ENCODE data around the gene PTOV1. TPM values are rescaled to one million over a fixed set of nuclear protein-coding genes. Genes with fewer than 3 reads are reported as not detected.

Gene PTOV1
- 88.0 and 137 TPM in 2 replicates for total RNA-seq

DNA sequence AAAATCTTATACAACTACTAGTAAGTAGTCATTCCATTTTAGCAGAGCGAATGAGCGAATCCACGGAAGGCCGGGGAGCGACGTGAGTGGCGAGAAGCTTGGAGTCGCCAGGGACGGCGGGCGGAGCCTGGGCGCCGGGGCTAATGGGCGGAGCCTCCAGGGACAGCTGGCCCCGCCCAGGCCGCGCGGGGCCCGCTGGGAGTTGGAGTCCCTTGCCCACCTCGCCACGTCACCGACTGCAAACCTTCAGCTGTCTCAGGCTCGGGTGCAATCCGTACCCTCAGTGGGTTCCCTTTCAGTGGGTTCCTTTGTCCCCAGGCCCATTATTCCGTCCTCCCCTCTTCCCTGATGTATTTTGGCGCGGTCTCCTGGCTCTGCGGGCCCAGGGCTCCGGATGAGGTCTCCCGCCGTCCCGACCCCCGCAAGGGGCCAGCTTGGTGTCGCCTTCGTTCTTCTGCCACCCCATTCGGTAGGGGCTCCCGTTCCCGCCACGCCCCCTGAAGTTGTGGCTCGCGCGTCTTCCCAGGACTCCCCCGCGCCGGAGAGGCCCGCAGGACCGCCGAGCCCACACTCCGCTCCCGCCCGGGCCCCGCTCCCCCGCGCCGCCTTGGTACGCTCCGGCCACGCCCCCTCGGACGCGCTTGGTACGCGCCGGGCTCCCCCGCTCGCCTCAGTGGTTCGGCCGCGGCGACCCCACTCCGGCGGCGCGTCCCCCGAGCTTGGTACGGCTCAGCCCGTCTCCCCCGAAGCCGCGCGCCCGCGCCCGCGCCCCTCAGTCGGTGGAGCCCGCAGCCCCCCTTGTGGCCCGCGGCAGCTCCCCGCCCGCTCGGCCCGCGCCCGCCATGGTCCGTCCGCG is at the start of gene PTOV1:
Gene PTOV1, plus strand, starts transcription at position 673 of the 856 bp plus-strand sequence.
- DNase-seq (ENCODE audit: extremely low read depth, low read depth, low spot score): no peak

DNA sequence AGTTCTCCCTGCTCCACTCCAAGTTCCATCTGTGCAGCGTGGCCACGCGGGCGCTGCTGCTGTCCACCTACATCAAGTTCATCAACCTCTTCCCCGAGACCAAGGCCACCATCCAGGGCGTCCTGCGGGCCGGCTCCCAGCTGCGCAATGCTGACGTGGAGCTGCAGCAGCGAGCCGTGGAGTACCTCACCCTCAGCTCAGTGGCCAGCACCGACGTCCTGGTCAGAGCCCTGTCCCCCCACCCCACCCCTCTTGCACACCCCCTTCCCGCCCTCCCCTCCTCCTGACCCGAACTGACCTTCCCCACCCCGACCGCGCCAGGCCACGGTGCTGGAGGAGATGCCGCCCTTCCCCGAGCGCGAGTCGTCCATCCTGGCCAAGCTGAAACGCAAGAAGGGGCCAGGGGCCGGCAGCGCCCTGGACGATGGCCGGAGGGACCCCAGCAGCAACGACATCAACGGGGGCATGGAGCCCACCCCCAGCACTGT is 49.5 kb upstream of the PTOV1 start:
- no peak for DNase-seq (ENCODE audit: extremely low read depth, low read depth, low spot score)

DNA sequence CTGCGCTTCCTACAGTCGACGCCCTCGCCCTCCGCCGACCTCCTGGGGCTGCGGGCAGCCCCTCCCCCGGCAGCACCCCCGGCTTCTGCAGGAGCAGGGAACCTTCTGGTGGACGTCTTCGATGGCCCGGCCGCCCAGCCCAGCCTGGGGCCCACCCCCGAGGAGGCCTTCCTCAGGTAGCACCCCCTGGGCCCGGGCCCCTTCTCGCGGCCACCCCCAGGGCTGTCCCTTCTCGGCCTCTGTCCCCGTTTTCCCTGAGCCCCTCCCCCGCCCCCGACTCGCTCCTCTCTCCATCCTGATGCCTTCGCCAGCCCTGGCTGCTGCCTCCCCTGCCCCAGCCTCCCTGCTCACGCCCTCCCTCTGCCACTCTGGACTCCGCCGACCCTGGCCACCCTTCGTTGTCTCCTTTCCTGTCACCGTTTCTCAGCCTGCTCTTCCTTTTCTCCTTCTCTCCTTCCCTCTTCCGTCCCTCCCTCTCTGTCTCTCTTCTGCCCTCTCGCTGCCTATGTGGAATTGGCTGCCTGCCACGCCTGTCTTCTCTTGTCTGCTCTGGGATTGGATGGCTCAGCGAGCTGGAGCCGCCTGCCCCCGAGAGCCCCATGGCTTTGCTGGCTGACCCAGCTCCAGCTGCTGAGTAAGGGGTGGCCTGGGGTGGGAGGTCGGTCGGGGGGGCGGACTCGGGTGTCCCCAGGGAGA is 48.8 kb upstream of the PTOV1 start:
- DNase-seq (ENCODE audit: extremely low read depth, low read depth, low spot score): no peak

DNA sequence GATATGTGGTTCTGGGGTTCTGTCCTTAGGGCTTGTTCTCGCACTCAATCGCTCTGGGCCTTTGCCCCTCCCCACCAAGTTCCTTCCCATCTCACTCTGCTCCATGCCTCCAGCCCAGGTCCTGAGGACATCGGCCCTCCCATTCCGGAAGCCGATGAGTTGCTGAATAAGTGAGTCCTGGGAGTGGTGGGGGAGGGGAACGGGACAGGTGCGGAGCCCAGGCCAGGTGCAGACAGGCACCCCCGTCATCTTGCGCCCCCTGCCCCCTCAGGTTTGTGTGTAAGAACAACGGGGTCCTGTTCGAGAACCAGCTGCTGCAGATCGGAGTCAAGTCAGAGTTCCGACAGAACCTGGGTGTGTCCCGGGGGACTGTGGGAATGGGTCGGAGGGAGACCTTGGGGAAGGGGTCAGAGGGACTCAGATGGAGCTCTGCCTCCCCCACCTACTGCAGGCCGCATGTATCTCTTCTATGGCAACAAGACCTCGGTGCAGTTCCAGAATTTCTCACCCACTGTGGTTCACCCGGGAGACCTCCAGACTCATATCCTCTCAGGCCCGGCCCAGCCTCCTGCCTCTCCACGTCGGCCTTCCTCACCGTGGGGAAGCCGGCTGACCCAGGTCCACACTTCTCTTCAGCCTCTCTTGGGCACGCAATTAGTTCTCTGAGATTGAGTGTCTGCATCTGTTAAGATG is 48.0 kb upstream of the PTOV1 start:
- no peak for DNase-seq (ENCODE audit: extremely low read depth, low read depth, low spot score)

DNA sequence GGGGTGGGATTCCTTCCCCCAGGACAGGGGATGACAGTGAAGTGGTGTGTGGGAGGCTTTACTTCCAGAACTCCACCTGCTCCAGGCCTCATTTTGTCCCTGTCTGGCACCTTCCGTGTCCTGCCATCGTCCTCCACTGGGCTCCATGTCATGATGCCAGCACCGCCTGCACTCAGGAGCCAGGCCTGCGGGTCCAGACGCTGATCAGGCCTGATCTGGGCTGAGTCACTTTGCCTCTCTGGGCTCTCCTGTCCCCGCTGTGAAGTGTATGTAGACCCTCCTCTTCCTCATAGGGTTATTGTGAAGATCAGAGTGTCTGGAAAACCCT is 47.5 kb upstream of the PTOV1 start:
- DNase-seq (ENCODE audit: extremely low read depth, low read depth, low spot score): no peak

DNA sequence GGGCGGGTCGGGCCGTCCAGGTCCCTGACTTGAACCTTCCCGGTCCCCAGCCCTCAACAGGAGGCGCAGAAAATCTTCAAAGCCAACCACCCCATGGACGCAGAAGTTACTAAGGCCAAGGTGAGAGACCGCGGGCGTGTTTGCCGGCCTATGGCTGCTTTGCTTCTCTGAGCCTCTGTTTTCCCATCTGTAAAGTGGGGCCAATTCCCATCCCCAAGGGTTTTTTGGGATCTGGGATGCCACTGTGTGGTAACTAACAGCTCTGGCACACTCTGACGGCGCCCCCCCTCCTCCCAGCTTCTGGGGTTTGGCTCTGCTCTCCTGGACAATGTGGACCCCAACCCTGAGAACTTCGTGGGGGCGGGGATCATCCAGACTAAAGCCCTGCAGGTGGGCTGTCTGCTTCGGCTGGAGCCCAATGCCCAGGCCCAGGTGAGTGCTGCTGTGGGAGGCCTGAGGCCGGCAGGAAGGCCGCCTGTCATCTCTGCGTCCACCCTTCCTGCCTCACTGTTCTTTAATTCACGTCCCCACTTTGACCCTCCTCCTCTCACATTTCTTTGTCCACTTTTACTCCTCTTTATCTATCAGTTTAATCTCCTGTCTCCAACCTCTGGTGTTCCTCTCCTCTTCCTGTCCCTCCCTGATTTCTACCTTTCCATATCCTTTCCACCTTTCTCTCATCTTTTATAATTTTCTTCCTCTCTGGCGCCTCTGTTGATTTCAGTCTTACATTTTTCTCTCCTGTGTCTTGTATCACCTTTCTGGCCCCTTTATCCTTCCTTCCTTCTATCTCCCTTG is 44.9 kb upstream of the PTOV1 start:
- DNase-seq (ENCODE audit: extremely low read depth, low read depth, low spot score): no peak

DNA sequence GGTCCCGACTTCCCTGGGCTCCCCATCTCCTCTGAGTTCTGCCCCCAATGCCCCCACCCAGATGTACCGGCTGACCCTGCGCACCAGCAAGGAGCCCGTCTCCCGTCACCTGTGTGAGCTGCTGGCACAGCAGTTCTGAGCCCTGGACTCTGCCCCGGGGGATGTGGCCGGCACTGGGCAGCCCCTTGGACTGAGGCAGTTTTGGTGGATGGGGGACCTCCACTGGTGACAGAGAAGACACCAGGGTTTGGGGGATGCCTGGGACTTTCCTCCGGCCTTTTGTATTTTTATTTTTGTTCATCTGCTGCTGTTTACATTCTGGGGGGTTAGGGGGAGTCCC is 44.4 kb upstream of the PTOV1 start:
- no peak for DNase-seq (ENCODE audit: extremely low read depth, low read depth, low spot score)

DNA sequence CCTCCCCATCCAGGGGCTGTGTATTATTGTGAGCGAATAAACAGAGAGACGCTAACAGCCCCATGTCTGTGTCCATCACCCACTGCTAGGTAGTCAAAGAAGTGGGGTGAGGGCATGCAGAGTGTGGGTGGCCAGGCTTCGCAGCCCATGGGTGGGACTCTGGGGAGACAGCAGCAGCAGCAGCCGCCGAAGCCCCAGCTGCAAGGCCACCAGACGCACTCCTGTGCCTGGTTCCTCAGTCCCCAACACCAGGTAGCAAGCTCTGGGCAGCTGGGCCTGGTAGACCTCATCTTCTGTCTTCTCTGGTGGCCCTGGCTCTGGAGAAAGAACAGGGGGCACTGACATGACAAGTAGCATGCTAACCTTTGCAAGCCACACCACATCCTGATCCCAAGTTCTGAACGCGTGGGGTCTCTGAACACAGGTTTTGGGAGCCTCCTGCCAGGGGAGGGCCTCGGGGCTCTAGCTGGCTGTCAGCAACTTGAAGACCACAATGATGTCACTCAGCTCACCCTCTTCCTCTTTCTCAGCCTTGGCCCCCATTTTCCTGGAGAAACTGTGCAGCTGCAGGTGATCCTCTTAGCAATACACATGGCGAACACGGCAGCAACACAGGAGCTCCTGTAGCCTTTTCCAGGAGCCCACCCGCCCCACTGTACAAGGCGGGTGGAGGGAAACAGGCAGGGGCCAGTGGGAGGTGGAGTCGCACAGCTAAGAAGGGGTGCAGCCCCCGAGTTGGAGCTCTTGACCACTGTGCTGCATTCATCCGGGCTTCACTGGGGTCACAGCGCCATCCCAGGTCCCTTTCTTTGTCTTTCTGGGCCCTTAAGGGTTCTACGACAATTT is 43.7 kb upstream of the PTOV1 start:
- no peak for DNase-seq (ENCODE audit: extremely low read depth, low read depth, low spot score)

DNA sequence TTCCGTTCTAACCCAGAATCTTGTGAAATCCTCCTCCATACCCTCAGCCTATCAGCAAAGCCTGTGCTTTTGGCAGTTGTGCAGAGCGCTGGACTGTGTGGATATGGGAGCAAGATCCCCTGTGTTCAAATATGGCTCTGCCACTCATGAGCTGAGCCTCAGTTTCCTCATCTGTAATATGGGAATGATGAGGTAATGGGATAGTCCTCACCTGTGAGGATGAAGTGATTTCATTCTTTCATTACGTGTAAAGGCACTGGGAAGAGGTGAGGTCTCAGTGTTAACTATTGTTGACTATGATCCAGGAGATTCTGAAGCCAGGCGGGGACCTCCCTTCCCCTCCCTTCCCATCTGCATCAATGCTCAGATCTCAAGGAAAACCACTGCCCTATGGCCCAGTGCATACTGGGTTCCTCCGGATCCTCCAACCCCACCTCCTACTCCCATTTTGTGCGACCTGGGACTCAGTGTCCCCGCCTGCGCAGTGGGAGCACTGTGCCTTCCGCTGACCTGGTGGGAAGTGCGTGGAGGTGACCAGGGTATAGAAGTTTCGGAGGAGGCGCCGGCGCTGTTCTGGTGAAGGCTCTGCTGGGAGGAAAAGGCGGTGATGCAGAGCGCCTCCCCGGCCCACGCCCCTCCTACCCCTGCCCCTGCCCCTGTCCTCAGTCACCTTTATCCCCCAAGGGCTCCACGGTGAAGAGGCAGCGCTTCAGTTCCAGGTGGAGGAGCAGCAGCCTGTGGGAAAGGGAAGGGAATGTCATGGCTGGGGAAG is 42.9 kb upstream of the PTOV1 start:
- no peak for DNase-seq (ENCODE audit: extremely low read depth, low read depth, low spot score)

DNA sequence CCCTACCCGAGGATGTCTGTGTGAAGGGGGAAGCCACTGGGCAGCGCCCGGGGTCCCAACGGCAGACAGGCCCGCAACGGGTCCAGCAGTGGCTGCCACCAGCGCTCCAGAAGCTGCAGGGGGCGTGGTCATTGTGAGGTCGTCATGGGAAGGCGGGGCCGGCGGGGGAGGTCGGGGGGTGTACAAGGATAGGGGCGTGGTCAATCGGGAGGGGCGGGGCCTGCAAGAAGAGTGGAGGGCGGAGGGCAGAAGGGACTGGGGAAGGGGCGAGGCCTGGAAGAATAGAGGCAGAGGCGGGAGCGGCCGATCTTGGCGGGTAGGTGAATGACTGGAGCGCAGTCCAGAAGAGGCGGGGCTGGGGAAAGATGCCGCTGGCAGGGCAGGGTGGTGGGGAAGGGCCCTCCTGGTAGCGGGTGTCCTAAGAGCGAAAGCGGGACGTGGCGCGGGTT is 42.2 kb upstream of the PTOV1 start:
- no peak for DNase-seq (ENCODE audit: extremely low read depth, low read depth, low spot score)

DNA sequence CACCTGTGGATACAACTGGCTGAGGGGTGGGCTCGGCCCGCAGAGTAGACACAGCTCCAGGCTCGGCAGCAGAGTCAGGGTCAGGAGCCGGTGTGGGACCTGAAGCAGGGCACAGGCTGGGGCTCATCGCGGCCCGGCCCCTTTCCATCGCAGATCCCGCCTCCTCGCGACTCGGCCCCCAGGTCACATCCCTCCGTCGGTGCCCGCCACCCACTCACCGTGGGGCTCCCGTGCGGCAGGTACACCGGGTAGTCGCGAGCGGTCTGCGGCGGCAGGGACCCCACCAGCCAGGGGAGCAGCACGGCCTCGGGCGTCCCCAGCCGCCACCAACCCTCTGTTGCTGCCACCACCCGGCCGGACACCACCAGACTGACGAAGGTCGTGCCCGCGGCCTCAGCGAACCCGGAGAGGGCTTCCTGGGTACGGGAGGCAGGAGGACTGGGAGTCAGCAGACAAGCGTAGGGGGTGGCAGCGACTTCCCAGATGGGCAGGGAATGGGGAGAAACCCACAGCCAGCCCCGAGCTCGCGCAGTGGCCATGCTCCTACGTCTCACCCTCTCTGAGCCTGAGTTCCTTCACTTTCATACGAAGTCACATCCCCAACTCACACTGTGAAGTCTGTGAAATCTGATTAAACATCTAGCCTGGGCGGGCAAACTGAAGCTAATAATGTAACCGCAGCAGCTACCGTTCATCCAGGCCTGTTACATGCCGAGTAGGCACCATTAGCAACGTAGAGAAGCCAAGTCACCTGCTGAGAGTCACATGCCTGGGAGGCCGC is 41.6 kb upstream of the PTOV1 start:
- no peak for DNase-seq (ENCODE audit: extremely low read depth, low read depth, low spot score)

DNA sequence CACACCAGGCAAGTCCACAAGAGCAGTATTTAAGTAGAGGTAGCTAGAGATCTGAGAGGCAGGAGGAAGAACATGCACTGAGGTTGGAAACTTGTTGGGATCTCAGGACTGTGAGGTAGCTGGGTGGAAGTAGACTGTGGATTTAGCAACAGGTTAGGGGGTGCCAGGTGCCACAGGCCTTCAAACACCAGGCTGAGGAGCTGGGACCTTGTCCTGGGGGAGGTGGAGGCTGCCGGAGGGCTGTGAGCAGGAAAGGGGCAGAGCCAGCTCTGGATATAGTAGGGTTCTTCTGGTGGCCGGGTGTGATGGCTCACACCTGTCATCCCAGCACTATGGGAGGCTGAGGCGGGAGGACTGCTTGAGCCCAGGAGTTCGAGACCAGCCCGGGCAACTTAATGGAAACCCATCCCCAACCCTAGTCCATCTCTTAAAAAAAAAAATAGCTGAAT is 41.0 kb upstream of the PTOV1 start:
- no peak for DNase-seq (ENCODE audit: extremely low read depth, low read depth, low spot score)

DNA sequence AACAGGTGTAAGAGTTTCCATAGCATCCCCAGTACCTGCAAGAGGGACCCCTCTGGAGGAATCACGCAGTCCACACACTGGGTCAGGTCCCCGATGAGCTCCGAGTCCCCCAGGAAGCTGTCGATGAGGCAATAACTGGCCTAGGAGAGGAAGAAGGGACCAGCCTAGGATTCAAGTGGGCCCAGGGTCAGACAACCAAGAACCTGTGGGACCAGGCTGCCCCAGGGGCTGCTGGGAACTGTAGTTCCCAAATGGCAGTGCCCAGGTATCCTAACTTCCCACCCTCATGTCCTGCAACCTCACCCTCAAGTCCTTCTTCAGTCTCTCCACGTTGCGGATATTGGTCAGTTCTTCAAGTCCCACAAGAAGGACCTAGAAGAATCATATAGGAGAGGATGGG is 39.6 kb upstream of the PTOV1 start:
- DNase-seq (ENCODE audit: extremely low read depth, low read depth, low spot score): no peak

DNA sequence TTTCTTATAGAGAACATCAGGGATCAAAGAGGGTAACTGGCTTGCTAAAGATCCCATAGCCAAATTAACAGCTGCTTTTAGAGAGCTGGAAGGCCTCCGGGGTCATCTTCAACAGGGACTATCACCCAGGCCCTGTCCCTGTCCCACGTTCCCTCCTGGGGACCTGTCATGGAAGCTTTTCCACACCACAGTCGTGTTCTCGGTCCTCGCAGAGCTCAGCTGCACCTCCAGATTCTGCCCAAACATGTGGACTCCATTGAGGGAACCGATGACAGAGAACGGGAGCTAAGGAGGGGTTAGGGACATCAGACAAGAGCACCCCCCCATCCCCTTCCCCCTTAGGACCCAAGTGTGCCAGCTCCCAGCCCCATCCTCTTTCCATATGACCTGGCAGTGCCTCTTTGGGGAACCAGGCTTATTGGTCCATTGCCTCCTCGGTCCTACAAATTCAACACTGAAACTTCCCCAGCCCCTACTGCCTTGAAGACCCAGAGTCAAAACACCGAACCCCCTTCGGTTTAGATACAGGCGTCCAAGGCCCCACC is 38.4 kb upstream of the PTOV1 start:
- DNase-seq (ENCODE audit: extremely low read depth, low read depth, low spot score): no peak

DNA sequence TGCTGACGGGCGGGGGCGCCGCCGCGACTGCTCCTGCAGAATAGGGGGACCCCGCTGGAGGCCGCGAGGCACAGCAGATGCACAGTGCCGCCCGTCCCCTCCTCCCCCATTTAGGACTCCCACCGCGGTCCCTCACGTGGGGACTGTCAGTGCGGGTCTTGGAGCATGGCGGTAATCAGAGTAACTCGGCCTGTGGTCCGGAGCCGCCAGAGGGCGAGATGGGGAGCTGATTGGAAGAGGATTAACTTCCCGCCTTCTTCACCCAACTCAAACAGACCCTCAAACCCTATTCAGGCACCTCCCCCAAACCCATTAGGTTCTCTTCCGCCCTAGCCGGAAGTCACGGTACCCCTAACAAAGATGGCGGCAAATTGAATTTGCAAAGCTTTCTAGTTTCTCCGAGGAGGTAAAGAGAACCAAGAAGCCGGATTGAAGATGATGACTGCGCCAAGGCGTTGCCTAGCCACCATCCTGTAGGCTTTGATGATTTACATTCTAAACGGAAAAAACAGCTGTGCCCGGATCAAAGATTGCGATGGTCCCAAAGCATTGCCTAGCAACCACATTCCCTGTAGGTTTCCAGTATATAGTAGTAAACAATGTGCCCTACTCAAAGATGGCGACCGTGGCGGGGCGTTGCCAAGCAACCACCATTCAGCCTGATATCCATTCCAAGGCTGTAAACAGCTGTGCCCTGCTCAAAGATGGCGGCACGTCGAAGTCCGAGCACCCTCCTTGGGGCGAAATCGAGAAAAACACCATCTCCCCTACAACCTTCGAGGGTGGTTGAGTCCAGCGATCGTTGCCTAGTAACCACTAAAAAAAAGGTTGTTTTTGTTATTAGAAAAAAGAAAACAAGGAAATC is 37.7 kb upstream of the PTOV1 start, which contains the start of gene FUZ:
Gene FUZ, minus strand, starts transcription at position 296 of the 865 bp plus-strand sequence. Its CDS starts 186 bp downstream, at position 110.
- peak; percentile 98 for DNase-seq (ENCODE audit: extremely low read depth, low read depth, low spot score)

DNA sequence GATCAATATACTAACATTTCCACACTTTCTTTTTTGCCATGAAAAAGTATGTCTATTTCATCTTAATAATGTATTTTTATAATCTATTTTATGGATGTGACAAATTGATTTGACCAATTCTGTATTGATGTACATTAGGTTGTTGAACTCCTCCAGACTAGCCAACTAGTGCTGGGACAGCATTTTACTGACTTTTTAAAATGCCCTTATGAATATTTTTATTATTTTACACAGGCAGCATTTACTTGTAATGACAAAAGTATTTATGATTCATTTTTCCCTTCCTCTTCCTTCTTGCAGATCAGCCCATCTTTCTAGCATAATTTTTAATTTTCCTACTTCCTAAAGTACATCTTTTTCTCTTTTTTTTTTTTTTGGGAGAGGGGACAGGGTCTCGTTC is 36.9 kb upstream of the PTOV1 start:
- DNase-seq (ENCODE audit: extremely low read depth, low read depth, low spot score): no peak

DNA sequence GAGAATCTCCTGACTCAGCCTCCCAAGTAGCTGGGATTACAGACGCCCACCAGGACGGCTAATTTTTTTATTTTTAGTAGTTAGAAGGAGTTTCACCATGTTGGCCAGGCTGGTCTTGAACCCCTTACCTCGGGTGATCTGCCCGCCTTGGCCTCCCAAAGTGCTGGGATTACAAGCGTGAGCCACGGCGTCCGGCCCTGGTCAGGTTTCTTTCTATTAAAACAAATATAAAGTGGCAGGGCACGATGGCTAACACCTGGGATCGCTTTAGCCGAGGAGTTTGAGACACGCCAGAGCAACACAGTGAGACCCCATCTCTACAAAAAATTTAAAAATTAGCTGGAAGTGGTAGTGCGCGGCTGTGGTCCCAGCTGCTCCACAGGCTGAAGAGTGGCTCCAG is 34.4 kb upstream of the PTOV1 start:
- no peak for DNase-seq (ENCODE audit: extremely low read depth, low read depth, low spot score)

Measured in glomerular endothelial cell (primary cell).